Frontal cortex (tissue), 4 donors: ENCODE results near the gene GAB2. TPM values are rescaled to one million over a fixed set of nuclear protein-coding genes. Genes with fewer than 3 reads are reported as not detected.

Source experiments
- DNase-seq, 2 donors: peaks; one replicate each; pipeline ENCODE4 v3.0.0; 2012; ENCODE audit warnings: low spot score in 2 of 2
- FAIRE-seq: peaks from 2 replicates; lab custom pipeline; 2012; peaks lifted over from hg19 to GRCh38; lab: Jason Lieb, UNC
- total RNA-seq: library from RNA; depleted of rRNA; stranded (reverse); fragments of >200 nt; gene quantifications from one replicate; pipeline ENCODE4 v1.2.3, GENCODE V29; 2014
- donor health status: control.
- donor health status: control.
- donor health status: control.

GAB2 gene
- total RNA-seq, 1 donor from 2014 or later: 20.8 TPM

DNA sequence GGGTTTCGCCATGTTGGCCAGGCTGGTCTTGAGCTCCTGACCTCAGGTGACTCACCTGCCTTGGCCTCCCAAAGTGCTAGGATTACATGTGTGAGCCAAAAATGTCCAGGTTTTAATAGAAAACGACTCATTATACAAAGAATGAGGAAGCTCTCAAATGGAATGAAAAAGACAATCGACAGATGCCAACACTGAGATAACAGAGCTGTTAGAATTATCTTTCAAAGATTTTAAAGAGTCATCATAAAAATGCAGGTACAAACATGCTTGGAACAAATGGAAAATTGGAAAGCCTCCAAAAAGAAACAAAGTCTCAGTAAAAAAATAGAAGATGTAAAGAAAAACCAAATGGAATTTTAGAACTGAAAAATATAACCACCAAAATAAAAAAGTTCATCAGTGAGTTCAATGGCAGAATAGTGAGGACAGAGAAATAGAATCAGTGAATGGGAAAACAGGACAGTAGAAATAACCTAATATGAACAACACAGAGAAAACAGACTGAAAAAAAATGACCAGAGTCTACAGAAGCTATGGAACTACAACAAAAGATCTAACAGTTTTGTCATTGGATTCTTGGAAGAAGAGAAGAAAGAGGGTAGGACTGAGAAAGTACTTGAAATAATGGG, 10.9 kb downstream of the GAB2 start:
- FAIRE-seq (no peak), DNase-seq (no peak)

DNA sequence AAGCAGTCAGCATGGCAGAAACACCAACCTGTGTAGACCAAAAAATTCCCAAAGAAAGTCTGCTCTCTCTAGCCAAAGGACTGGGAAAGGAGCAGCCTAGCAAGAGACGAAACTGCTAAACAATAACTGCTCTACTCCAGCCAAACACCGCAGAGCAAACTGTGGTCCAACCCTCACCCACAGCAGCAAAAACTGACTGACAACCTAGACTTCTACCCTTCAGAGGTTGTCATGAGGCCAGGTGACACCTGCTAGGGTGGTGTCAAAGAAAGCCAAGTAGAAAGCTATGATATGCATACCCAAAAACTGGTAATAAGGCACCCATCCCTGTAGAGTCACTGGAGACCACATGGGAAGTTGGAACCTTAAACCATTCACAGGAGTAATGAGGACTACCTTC, 11.8 kb downstream of the GAB2 start:
- no peak for DNase-seq
- no peak for FAIRE-seq

DNA sequence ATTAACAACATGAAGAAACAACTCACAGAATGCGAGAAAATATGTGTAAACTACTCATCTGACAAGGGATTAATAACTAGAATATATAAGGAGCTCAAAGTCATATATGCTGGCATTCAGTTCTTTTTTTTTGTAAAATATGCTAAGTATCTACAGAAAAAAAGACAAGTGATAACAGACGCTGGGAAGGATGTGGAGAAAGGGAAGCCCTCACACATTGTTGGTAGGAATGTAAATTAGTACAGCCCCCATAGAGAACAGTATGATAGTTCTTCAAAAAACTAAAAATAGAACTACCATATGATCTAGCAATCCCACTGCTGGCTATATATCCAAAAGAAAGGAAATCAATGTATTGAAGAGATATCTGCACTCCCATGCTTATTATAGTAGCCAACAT, 13.8 kb downstream of the GAB2 start:
- DNase-seq: no peak
- no peak for FAIRE-seq

DNA sequence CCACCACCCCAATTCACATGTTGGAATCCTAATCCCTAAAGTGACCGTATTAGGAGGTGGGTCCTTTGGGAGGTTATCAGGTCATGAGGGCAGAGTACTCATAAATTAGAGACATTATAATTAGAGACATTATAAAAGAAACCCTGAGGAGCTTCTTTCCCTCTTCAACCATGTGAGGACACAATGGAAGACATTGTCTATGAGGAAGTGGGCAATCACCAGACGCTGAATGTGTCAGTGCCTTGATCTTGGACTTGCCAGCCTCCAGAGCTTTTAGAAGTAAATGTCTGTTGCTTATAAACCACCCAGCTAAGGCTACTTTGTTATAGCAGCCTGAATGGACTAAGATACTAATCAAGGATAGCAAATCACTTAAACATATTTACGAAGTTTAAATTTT, 14.8 kb downstream of the GAB2 start:
- FAIRE-seq (no peak), DNase-seq (no peak)

DNA sequence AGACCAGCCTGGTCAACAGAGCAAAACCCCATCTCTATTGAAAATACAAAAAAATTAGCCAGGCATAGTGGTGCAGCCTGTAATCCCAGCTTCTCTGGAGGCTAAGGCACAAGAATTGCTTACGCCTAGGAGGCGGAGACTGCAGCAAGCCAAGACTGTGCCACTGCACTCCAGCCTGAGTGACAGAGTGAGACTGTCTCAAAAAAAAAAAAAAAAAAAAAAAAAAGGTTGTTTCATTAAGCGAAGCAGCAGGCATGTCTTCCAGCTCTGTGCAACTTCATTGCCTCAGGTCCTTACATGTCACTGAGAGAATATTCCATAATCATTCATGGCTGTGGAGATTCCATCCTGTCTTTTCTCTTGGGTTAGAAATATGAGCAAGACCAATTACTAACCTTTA, 16.9 kb downstream of the GAB2 start:
- no peak for FAIRE-seq
- DNase-seq: no peak

DNA sequence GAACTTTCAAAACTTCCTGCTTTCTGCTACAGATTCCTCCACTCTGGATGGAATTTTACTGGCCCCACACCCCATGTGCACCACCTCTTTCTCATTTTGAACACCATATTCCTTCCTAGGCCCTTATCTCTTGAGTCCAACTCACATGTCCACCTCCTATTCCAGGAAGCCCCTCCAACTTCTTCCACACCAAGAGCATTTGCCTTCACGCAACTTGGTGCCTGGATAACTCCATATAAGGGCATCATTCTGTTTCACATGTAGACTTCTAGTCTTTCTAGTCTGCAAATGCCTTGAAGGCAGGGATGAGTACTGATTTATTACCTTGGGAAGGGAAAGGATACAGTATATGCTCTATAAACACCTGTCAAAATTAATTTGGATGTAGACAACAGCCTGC, 17.5 kb downstream of the GAB2 start:
- FAIRE-seq: no peak
- DNase-seq: no peak

DNA sequence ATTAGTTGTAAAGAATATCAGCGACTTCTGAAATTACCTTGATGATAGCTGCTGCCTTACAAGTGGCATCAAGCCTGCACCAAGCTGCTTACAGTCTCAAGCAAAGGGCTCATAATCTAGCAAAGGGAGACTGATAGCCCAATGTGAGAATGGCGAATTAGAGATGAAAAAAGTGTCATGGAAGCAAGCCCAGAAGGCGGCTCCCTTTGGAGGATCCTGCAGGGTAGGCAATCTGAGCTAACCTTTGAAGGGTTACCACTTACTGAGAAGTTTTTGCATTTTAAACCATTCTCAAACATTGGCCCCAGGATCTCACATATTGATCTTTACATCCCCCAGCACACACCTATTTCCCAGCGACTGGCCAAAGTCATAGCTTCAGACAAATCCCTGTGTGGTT, 18.5 kb downstream of the GAB2 start:
- DNase-seq: no peak
- FAIRE-seq: no peak

DNA sequence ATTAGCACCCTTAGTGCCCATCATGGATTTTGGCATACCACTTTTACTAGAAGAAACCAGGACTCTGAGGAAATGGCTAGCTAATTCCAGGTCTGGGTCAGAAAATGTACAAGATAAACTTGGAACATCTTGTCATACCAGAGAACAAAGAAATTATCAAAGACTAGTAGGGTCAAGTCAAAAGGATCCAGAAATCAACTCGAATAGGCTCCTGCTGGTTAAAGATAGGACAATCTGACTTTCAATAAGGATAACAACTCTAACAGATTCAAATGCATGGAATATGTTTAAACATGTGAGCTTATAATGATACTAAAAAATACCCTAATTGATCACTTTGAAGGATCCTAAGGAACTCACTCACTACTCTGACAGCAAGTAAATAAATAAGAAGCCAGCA, 18.9 kb downstream of the GAB2 start:
- DNase-seq (no peak), FAIRE-seq (no peak)

DNA sequence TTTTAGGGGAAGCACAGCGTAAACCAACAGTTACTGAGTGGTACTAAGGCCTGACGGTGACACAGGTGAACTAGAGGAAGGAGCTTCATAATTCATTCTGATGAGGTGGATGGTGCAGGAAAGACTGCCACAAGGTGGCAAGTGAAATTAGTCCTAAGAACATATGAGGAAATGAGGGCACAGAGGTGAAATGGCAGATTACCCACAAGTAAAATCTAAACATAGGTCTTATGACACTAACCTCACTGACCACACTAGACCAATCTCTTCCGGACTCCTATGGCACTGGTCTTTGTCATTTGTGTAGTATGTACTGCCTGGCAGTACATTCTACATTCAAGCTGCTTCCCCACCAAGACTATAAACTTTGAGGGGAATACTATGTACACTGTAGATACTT, 20.2 kb downstream of the GAB2 start:
- DNase-seq (no peak), FAIRE-seq (no peak)

DNA sequence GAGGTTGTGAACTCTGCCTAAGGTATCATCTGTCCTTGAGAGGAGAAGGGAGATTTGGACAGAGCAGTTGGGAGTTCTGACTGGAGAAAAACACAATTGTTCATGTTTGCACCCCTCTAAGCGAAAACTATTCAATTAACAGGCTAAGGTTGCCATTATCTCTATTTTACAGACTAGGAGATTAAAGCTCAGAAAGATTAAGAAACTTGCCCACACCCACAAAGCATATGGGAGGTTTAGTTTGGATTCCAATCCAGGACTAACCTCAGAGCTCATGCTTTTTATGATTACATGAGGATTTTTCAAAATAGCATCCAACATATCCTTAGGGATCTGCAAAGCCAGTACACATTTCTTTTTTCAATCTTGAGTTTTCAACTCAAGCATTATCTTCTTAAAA, 22.0 kb downstream of the GAB2 start:
- FAIRE-seq (no peak), DNase-seq (no peak)

DNA sequence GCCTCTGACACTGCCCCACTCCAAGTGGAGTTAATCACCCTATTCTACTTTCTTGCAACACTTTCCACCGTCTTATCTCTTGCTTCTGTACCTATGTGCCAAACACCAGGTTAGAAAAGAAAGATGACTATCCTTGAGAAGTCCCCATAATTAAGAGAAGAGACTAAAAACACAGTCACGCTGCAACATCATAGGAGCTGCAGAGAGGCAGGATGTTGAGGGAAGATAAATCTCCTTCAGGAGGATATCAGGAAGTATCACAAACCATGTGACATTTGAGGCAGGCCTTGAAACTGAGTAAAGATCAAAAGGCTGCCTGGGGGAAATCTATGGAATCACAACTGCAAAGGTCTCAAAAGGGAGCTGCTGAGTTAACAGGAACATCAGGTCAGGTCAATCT, 24.8 kb downstream of the GAB2 start:
- FAIRE-seq (no peak), DNase-seq (no peak)

DNA sequence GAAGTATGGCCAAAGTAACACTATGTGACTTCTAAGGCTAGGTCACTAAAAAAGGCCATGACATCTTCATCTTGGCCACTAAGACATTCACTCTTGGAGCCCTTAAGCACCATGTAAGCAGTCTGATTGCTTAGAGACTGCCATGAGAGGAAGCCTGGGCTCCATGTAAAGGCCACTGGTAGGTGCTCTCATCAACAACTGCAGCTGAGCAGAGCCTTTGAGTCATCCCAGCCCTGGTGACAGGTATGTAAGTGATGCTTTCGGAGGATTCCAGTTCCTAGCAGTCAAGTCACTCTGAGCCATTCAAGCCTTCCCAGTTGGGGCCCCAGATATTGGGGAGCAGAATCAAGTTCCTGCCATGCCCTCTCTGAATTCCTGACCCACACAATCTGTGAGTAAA, 26.2 kb downstream of the GAB2 start:
- FAIRE-seq: no peak
- no peak for DNase-seq

DNA sequence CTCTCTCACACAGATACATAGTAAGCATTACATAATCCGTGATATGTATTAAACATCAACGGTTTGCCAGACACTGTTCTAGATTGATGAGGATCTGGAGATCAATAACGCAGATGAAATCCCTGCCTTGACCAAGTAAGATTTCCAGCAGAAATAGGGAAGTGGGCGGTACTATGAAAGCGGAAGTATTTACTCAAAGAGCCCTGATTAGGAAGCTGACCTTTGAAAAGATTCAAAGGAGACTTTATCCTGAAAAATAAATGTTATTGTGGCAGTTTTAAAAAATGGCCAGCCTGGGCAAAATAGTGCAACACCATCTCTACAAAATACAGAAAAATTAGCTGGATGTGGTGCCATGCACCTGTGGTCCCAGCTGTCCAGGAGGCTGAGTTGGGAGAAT, 26.8 kb downstream of the GAB2 start:
- DNase-seq (no peak), FAIRE-seq (no peak)

DNA sequence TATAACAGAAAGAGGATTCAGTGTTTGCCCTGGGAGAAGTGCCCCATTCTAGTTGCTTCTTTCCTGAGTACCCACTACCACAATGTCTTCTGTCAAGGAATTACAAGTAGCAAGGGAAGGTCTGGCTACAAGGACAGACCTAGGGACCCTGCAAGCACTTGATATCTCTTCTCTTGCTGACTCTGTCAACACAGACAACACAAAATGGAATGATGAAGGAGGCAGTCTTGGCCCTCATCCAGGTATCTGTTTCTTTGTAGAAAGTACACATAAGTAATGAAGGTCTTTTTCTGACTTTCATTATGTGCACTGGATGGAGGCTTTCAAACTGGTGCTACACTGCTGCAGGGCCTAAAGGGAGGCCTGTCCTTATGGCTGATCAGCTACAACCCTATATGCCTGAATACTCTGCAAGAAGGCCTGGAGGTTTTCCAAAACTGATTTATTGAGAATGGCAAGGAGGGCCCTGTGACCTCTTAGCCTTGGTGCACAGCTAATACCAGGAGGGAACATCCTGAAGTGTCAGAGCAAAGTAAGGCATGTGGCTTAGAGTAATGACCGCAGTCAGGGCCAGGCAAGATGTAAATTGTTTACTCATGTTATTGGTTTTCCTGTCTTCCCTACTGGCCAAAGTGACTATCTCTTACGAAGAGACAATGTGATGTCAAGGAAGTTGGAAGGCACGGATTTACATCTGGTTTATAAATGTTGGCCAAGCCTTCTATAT, 31.2 kb downstream of the GAB2 start:
- DNase-seq: no peak
- FAIRE-seq: no peak

DNA sequence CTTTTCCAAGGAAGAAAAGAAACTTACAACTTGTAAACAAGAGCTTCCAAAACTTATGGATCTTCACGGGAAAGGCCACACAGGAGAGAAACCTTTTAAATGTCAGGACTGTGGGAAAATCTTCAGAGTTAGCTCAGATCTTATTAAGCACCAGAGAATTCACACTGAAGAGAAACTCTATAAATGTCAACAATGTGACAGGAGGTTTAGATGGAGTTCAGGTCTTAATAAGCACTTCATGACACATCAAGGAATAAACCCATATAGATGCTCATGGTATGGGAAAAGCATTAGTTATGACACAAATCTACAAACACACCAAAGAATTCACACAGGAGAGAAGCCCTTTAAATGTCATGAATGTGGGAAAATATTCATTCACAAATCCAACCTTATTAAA, 32.4 kb downstream of the GAB2 start:
- DNase-seq: no peak

DNA sequence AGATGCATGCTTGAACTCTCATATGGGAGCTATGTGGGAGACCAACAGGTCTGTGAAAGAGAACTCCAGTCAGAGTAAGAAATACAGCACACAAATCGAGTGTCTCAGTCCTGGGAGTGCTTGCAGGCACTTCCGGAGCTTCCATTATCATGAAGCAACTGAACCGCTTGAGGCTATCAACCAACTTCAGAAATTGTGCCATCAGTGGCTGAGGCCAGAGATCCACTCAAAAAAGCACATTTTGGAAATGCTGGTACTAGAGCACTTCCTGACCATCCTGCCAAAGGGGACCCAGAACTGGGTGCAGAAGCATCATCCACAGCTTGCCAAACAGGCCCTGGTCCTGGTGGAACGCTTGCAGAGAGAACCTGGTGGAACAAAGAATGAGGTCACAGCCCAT, 33.4 kb downstream of the GAB2 start:
- no peak for DNase-seq
- FAIRE-seq: no peak

More for the DNA sequence above, 32.4 kb downstream of the GAB2 start:
- no peak for FAIRE-seq

DNA sequence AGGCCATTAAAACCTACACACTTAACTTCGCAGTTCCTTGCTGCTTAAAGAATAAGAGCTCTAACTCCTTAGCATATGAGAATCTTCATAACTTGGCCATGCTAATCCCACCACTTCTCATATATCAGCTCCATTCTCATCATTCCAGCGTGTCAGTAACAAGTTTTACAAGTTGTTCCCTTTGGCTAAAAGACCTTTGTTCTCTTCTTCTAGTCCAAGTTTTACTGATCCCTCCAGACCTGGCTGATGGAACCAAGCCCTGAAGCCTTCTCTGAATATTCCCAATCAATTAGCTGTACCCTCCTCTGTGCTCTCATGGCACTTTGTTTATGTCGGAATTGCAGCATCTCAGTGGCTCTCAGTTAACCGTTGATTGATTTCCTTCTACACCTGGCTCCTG, 35.8 kb downstream of the GAB2 start:
- FAIRE-seq: no peak

DNA sequence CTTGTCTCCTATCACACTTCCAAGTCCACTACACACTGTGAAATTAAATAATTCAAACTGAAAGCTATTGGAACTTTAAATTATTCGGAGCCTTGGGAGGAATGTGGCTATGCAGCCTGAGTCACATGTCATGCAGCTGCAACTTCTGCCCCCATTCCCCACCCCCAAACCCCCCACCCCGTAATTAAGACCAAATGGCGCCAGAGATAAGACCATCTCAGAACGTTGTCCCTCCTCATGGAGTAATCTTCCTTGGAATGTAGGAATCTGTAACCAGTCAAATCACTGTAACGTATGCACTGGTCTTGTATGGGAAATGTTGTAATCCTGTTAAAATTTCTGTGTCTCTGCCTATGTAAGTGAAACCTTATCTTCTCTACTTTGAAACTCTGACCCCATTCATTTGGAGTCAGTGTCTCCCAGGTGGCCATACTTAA, 37.0 kb downstream of the GAB2 start:
- DNase-seq: no peak
- FAIRE-seq: no peak

More for the DNA sequence above, 35.8 kb downstream of the GAB2 start:
- no peak for DNase-seq

DNA sequence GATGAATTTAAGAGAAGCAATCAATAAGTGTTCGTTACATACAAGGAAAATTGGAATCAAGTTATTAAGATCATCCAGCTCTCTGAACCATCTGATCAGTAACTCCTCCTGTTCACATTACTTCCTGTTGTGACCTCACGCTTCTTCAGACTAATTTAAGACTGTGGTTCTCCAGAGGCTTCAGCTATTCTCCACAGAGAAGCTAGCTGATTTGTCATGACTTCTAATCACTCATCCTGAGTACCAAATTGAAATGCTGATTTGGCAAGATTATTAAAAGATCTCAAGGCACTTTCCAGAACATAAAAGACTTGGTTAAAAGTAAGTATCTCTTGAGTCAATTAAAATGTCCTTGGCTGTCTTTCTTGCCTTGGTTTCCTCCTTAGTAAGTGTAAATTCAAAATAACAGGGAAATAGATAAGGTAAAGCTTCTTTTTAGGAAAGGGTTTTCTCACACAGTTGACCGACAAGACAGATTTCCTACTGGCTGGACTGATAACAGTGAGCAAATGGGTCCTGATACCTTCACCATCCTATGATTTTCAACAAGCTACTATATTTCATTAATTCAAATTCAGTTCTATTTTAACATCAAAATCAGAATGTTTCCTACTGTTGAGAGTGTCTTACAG, 38.5 kb downstream of the GAB2 start:
- no peak for DNase-seq
- FAIRE-seq: no peak

DNA sequence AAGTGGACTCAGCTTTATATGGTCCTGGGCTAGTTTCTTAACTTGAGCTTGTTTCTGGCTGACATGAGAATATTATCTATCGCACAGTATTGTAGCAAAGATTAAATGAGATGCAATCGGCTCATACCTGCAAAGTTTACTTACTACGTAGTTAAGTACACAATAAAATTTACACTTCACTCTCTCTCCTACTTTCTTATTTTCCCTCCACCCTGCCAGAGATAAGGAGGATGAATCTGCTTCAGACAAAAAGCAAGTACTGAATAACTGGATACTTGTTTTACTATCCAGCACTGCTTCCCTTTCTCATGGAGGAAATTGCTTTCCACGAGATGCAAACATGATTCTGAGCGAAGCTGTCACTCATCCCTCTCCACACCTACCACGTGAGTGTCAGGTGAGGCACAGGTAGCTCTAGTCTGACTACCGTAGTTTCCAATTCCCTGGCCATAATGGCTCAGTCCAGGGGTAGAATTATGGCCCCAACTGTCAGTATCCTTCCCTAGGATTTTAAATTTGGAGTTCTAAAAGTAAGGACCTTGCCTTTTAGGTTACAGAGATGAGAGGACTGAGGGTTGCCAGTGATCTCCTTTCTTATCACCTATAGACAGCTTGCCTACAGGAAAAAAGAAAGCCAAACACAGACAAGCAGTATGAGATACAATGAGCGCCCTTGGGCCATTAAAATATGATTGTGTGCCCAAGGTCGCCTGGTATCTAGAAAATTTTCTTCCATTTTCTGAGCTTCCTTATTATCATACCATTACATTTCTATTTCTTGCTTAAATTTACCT, 39.8 kb downstream of the GAB2 start:
- FAIRE-seq (no peak), DNase-seq (no peak)

DNA sequence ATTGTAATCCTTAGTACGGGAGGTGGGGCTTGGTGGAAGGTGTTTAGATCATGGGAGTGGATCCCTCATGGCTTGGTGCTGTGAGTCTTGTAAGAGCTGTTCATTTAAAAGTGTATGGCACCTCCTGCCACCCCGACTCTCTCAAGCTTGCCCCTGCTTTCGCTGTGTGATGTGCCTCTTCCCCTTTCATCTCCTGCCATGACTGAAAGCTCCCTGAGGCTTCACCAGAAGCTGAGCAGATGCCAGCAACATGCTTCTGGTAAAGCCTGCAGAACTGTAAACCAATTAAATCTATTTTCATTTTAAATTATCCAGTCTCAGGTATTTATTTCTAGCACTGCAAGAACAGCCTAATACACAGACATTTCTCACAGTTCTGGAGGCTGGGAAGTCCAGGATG, 40.8 kb downstream of the GAB2 start:
- FAIRE-seq: no peak
- DNase-seq: no peak
